GM12874 (cell line): ENCODE results near the gene SNAPC4.

Source experiments
- CTCF ChIP-seq: IDR thresholded peaks from 2 replicates; pipeline ENCODE4 v1.5.1; 2011; ENCODE audit warnings: low read depth, mild to moderate bottlenecking, control low read depth, low read length, moderate library complexity; ENCODE audit not compliant: insufficient read depth

Gene SNAPC4

GRCh38 chr9:136379401-136379800, 20.6 kb downstream of the SNAPC4 start:
- TF ChIP-seq CTCF = no peak

- no peak for TF ChIP-seq CTCF
Measured at GRCh38 chr9:136379003-136379287, 21.0 kb downstream of the SNAPC4 start.

- no peak for TF ChIP-seq CTCF
Measured at GRCh38 chr9:136378170-136379002, 21.6 kb downstream of the SNAPC4 start.

GRCh38 chr9:136377341-136378169, 22.4 kb downstream of the SNAPC4 start:
- TF ChIP-seq CTCF = no peak

- TF ChIP-seq CTCF = no peak
Measured at GRCh38 chr9:136376457-136376856, 23.5 kb downstream of the SNAPC4 start.

GRCh38 chr9:136375096-136375495, 24.9 kb downstream of the SNAPC4 start:
- TF ChIP-seq CTCF = no peak

- no peak for TF ChIP-seq CTCF
Measured at GRCh38 chr9:136374183-136374575, 25.8 kb downstream of the SNAPC4 start.
